Tibial nerve (tissue), 4 donors: Measurements from ENCODE around the gene C13orf46. TPM values are rescaled to one million over a fixed set of nuclear protein-coding genes. Genes with fewer than 3 reads are reported as not detected.
"Not testable (repeated sequence)": the region's sequence is repeated elsewhere in the genome, so short reads cannot be mapped to it uniquely, and the experiment has no call there.

Source experiments
- DNase-seq, 2 donors: peaks; one replicate each; pipeline ENCODE4 v3.0.0-alpha.2; 2019; ENCODE audit warnings: low spot score in 2 of 2
- H3K27ac ChIP-seq, 4 donors: fragments of 200-600 bp; sonication (generic) in 3 of 4; one replicate each; pipeline ENCODE4 v1.5.1; 2017 to 2019; ENCODE audit warnings: mild to moderate bottlenecking in 1 of 4
- H3K27me3 ChIP-seq, 2 donors: fragments of 200-600 bp; sonication (generic) in 1 of 2; one replicate each; pipeline versions ENCODE4 v1.5.1 to v1.6.0; 2017 to 2019
- H3K36me3 ChIP-seq, 3 donors: fragments of 200-600 bp; sonication (generic); one replicate each; pipeline ENCODE4 v1.5.1; 2018 to 2019
- H3K4me1 ChIP-seq, 4 donors: fragments of 200-600 bp; sonication (generic) in 3 of 4; one replicate each; pipeline ENCODE4 v1.5.1; 2017 to 2019
- H3K4me3 ChIP-seq, 4 donors: fragments of 200-600 bp; sonication (generic) in 3 of 4; one replicate each; pipeline ENCODE4 v1.5.1; 2017 to 2019; ENCODE audit warnings: mild to moderate bottlenecking in 1 of 4, moderate library complexity in 1 of 4
- H3K9me3 ChIP-seq, 4 donors: fragments of 200-600 bp; sonication (generic) in 3 of 4; one replicate each; pipeline ENCODE4 v1.5.1; 2017 to 2019
- CTCF ChIP-seq, 5 experiments: fragments of 200-600 bp in 3 of 5; fragments of 450-650 bp in 2 of 5; sonication (generic) in 3 of 5; IDR thresholded peaks; one replicate each; pipeline ENCODE4 v1.5.1; 2016 to 2019; ENCODE audit warnings: antibody characterized with exemption in 5 of 5, mild to moderate bottlenecking in 3 of 5, moderate library complexity in 2 of 5
- EP300 ChIP-seq, 2 donors: sonication (generic); formaldehyde crosslinking; IDR thresholded peaks; one replicate each; pipeline ENCODE4 v1.6.1; 2017; ENCODE audit warnings: antibody characterized with exemption in 2 of 2, mild to moderate bottlenecking in 1 of 2
- POLR2A ChIP-seq, 2 donors: fragments of 450-650 bp; IDR thresholded peaks; one replicate each; pipeline ENCODE4 v1.6.1; 2017; ENCODE audit warnings: antibody characterized with exemption in 2 of 2, mild to moderate bottlenecking in 2 of 2, moderate library complexity in 2 of 2
- WGBS, 2 donors: methylation state at CpG; one replicate each; pipeline ENCODE4 v1.1.5; 2018; 5-methylcytosine and 5-hydroxymethylcytosine counted together
- total RNA-seq, 4 donors: library from RNA; depleted of rRNA; stranded (reverse); fragments of >200 nt; gene quantifications; one replicate each; pipeline ENCODE4 v1.1.0, GENCODE V29; 2016

C13orf46 gene
- total RNA-seq, 4 donors from 2014 or later, result 3.3 to 17.7 (median 4.1) TPM

GRCh38 chr13:113989585-113990300, 15.9 kb upstream of the C13orf46 start:
- H3K36me3 ChIP-seq, result peaks cover 0 to 45% (median 8%) of the 10 kb centered on the region in 3 donors
- DNase-seq, result no peak
- no peaks in the 10 kb centered on the region for H3K4me1 ChIP-seq
- WGBS, 2 donors, result 92 to 94% methylated on average over 8 of the region's 8 CpGs
- H3K27ac ChIP-seq, result no peak overlapping the region
- no peak for TF ChIP-seq CTCF (IDR thresholded peaks at IDR 0.05)
- no peak for TF ChIP-seq POLR2A (IDR thresholded peaks at IDR 0.05)
- TF ChIP-seq EP300 (IDR thresholded peaks at IDR 0.05), result no peak
- no peaks in the 10 kb centered on the region for H3K27me3 ChIP-seq
- H3K4me3 ChIP-seq, result no peak overlapping the region
- H3K9me3 ChIP-seq, result no peaks in the 10 kb centered on the region

- peaks cover 0 to 40% (median 8%) of the 10 kb centered on the region in 3 donors for H3K36me3 ChIP-seq
- H3K4me3 ChIP-seq, H3K4me1 ChIP-seq, H3K27me3 ChIP-seq, H3K9me3 ChIP-seq, H3K27ac ChIP-seq: not testable (repeated sequence)
- DNase-seq, result peak in 1 of 2 donors; percentile 9
- WGBS, 2 donors, result 85 to 96% methylated on average over 6 of the region's 6 CpGs
Observed at GRCh38 chr13:113988859-113989258, 15.0 kb upstream of the C13orf46 start.

- Histone ChIP-seq H3K4me1 (peaks cover 0 to 20% (median 2%) of the 10 kb centered on the region in 4 donors), H3K27me3 (no peaks in the 10 kb centered on the region), H3K36me3 (peaks cover 0 to 55% (median 2%) of the 10 kb centered on the region in 3 donors), H3K4me3 (no peak overlapping the region), H3K27ac (peak overlapping the region in 1 of 4 donors; percentile 84), H3K9me3 (no peaks in the 10 kb centered on the region)
- whole genome bisulfite sequencing, 2 donors, result 95 to 100% methylated on average over 6 to 15 of the region's 15 CpGs
- no peak for DNase-seq
- TF ChIP-seq POLR2A (IDR thresholded peaks at IDR 0.05) (no peak), EP300 (IDR thresholded peaks at IDR 0.05) (no peak), CTCF (IDR thresholded peaks at IDR 0.05) (no peak)
Observed at GRCh38 chr13:113982296-113982661, 8.4 kb upstream of the C13orf46 start.

GRCh38 chr13:113981611-113982295, 7.9 kb upstream of the C13orf46 start:
- peaks cover 0 to 60% (median 2%) of the 10 kb centered on the region in 3 donors for H3K36me3 ChIP-seq
- 83 to 88% methylated on average over 26 to 28 of the region's 28 CpGs for WGBS, 2 donors

GRCh38 chr13:113981194-113981605, 7.3 kb upstream of the C13orf46 start:
- H3K36me3 ChIP-seq, result peaks cover 0 to 64% (median 2%) of the 10 kb centered on the region in 3 donors
- DNase-seq, result peak; percentile 68 to 73
- WGBS, 2 donors, result 75 to 91% methylated on average over 8 to 11 of the region's 16 CpGs
- H3K27me3 ChIP-seq, result no peaks in the 10 kb centered on the region
- H3K4me3 ChIP-seq, result no peak overlapping the region
- TF ChIP-seq POLR2A (IDR thresholded peaks at IDR 0.05) (no peak), EP300 (IDR thresholded peaks at IDR 0.05) (peak in 1 of 2 donors; percentile 60), CTCF (IDR thresholded peaks at IDR 0.05) (no peak)
- no peaks in the 10 kb centered on the region for H3K9me3 ChIP-seq
- H3K4me1 ChIP-seq, result peaks cover 0 to 30% (median 2%) of the 10 kb centered on the region in 4 donors
- H3K27ac ChIP-seq, result peak overlapping the region in 1 of 4 donors; percentile 84

More at GRCh38 chr13:113981611-113982295, 7.9 kb upstream of the C13orf46 start:
- no peaks in the 10 kb centered on the region for H3K9me3 ChIP-seq
- TF ChIP-seq POLR2A (IDR thresholded peaks at IDR 0.05) (no peak), CTCF (IDR thresholded peaks at IDR 0.05) (no peak), EP300 (IDR thresholded peaks at IDR 0.05) (no peak)
- no peak overlapping the region for H3K4me3 ChIP-seq
- no peaks in the 10 kb centered on the region for H3K27me3 ChIP-seq
- H3K4me1 ChIP-seq, result peaks cover 0 to 25% (median 2%) of the 10 kb centered on the region in 4 donors
- no peak for DNase-seq
- H3K27ac ChIP-seq, result peak overlapping the region in 1 of 4 donors; percentile 84
